Endothelial cell of umbilical vein (primary cell): ENCODE measurements around the gene CFTR. TPM values are rescaled to one million over a fixed set of nuclear protein-coding genes. Genes with fewer than 3 reads are reported as not detected.

Experiments used
- BruUV-seq: library from RNA; stranded (reverse); fragments of 400-500 nt; replicated peaks from 2 replicates; lab custom pipeline; 2021; lab: Mats Ljungman, UMichigan
- CTCF ChIA-PET: fragments of 300-600, 350-600 bp; sonication (Branson Sonifier 250); formaldehyde crosslinking; loops from one replicate; lab custom pipeline; 2021; ENCODE audit warnings: antibody characterized with exemption, inconsistent platforms; lab: Charles Lee
- POLR2A ChIA-PET: fragments of 300-600, 350-600 bp; sonication (Branson Sonifier 250); formaldehyde crosslinking; loops from one replicate; lab custom pipeline; 2021; ENCODE audit warnings: antibody characterized with exemption, inconsistent platforms; lab: Charles Lee
- DNase-seq: peaks from one replicate; pipeline ENCODE4 v3.0.0-alpha.2; 2011; ENCODE audit warnings: low read depth, low spot score
- FAIRE-seq: peaks from 2 replicates; lab custom pipeline; 2011; peaks lifted over from hg19 to GRCh38; lab: Jason Lieb, UNC
- H2AFZ ChIP-seq: 2 replicates; pipeline ENCODE4 v1.6.0; 2012; ENCODE audit warnings: low read depth, low read length, control low read depth, inconsistent platforms
- H3K27ac ChIP-seq: 2 replicates; pipeline ENCODE4 v1.5.1; 2011; ENCODE audit warnings: low read depth, mild to moderate bottlenecking, control low read depth, low read length, moderate library complexity; ENCODE audit not compliant: insufficient read depth
- H3K27me3 ChIP-seq, 2 experiments: 2 replicates each; pipeline versions ENCODE4 v1.6.0 to v1.6.1; 2011; ENCODE audit warnings: low read length in 2 of 2, mixed read lengths in 1 of 2; ENCODE audit not compliant: control insufficient read depth in 2 of 2, insufficient read depth in 2 of 2
- H3K36me3 ChIP-seq, 2 experiments: 2 replicates in 1 of 2; 3 replicates in 1 of 2; pipeline ENCODE4 v1.5.1; 2011; ENCODE audit warnings: low read length in 2 of 2, mild to moderate bottlenecking in 1 of 2, moderate library complexity in 1 of 2; ENCODE audit not compliant: control insufficient read depth in 2 of 2, insufficient read depth in 2 of 2; ENCODE audit errors: extremely low read depth in 1 of 2
- H3K4me1 ChIP-seq: 3 replicates; pipeline ENCODE4 v1.5.1; 2011; ENCODE audit warnings: mild to moderate bottlenecking, low read length; ENCODE audit not compliant: control insufficient read depth, insufficient read depth; ENCODE audit errors: extremely low read depth
- H3K4me2 ChIP-seq: 2 replicates; pipeline ENCODE4 v1.6.1; 2011; ENCODE audit warnings: low read length, control low read depth, mixed read lengths; ENCODE audit not compliant: insufficient read depth
- H3K4me3 ChIP-seq, 3 experiments: fragments of 200-600 bp in 1 of 3; sonication (generic), shearing (Covaris generic) in 1 of 3; replicated peaks in 1 of 3; 2 replicates each; pipeline ENCODE4 v1.5.1; 2011 to 2016; ENCODE audit warnings: control low read depth in 3 of 3, low read length in 3 of 3, mild to moderate bottlenecking in 2 of 3, inconsistent platforms in 1 of 3, low read depth in 1 of 3, moderate library complexity in 1 of 3; ENCODE audit not compliant: insufficient read depth in 1 of 3
- H3K79me2 ChIP-seq: 2 replicates; pipeline ENCODE4 v1.6.0; 2012; ENCODE audit warnings: low read length, inconsistent platforms; ENCODE audit not compliant: control insufficient read depth, insufficient read depth
- H3K9ac ChIP-seq: replicated peaks from 2 replicates; pipeline ENCODE3; 2011; ENCODE audit warnings: low read length, control low read depth; ENCODE audit not compliant: insufficient read depth; ENCODE audit errors: extremely low read depth
- H3K9me1 ChIP-seq: replicated peaks from 3 replicates; pipeline ENCODE4 v1.6.0; 2011; ENCODE audit warnings: mild to moderate bottlenecking, low read length; ENCODE audit not compliant: control insufficient read depth, insufficient read depth; ENCODE audit errors: extremely low read depth
- H3K9me3 ChIP-seq: replicated peaks from 2 replicates; pipeline ENCODE4 v1.5.1; 2012; ENCODE audit warnings: low read length, inconsistent platforms; ENCODE audit not compliant: control insufficient read depth, insufficient read depth
- H4K20me1 ChIP-seq: replicated peaks from 2 replicates; pipeline ENCODE3; 2011; ENCODE audit warnings: mild to moderate bottlenecking, low read length; ENCODE audit not compliant: control insufficient read depth, insufficient read depth; ENCODE audit errors: extremely low read depth
- CTCF ChIP-seq, 2 donors: IDR thresholded peaks; 1 replicate in 1 of 2; 2 replicates in 1 of 2; pipeline ENCODE4 v1.5.1; 2011; ENCODE audit warnings: low read length in 2 of 2, mild to moderate bottlenecking in 2 of 2, moderate library complexity in 2 of 2, control low read depth in 1 of 2, inconsistent platforms in 1 of 2, low read depth in 1 of 2; ENCODE audit not compliant: insufficient read depth in 1 of 2; ENCODE audit errors: extremely low read depth in 1 of 2
- EZH2 ChIP-seq: IDR thresholded peaks from 2 replicates; pipeline ENCODE4 v1.6.1; 2012; ENCODE audit warnings: borderline replicate concordance, low read depth, mild to moderate bottlenecking, moderate library complexity, low read length, inconsistent platforms; ENCODE audit not compliant: severe bottlenecking
- FOS ChIP-seq: IDR thresholded peaks from 2 replicates; pipeline ENCODE4 v1.6.1; 2011; ENCODE audit warnings: mild to moderate bottlenecking, low read length, moderate library complexity, borderline replicate concordance; ENCODE audit not compliant: insufficient read depth
- GATA2 ChIP-seq: IDR thresholded peaks from 2 replicates; pipeline ENCODE4 v1.7.0; 2011; ENCODE audit warnings: low read depth, mild to moderate bottlenecking, moderate library complexity, mixed read lengths, low read length; ENCODE audit not compliant: insufficient read length, insufficient read depth
- JUN ChIP-seq: IDR thresholded peaks from 2 replicates; pipeline ENCODE4 v1.6.1; 2011; ENCODE audit warnings: borderline replicate concordance, low read depth; ENCODE audit not compliant: insufficient read length, insufficient read depth
- MYC ChIP-seq: IDR thresholded peaks from one replicate; pipeline ENCODE4 v1.6.1; 2011; ENCODE audit warnings: mild to moderate bottlenecking, low read depth, low read length
- POLR2A ChIP-seq: IDR thresholded peaks from 2 replicates; pipeline ENCODE4 v1.6.1; 2012; ENCODE audit warnings: low read depth, mild to moderate bottlenecking, control low read depth, low read length
- POLR2AphosphoS5 ChIP-seq: IDR thresholded peaks from 2 replicates; pipeline ENCODE4 v1.6.1; 2012; ENCODE audit warnings: low read depth, mild to moderate bottlenecking, control low read depth, low read length, moderate library complexity; ENCODE audit not compliant: insufficient read depth
- dilution Hi-C: fragments of 300-500 bp; cut with MboI; formaldehyde crosslinking; loops from one replicate; pipeline ENCODE4 v1.15.0; 2019; ENCODE audit warnings: low sequenced_read_pairs; ENCODE audit not compliant: extremely low pct_ligation_motif_present
- intact Hi-C: fragments of 100-400 bp; cut with micrococcal nuclease; formaldehyde crosslinking; loops from one replicate; pipeline ENCODE4 v1.10.0; 2022
- polyA plus RNA-seq, 4 experiments: library from polyadenylated mRNA; depleted of rRNA in 3 of 4; stranded (reverse) in 3 of 4; unstranded in 1 of 4; fragments of >200 nt; gene quantifications; 2 replicates each; pipeline versions ENCODE4 v1.2.1 to v1.2.3, GENCODE V29; 2011 to 2012; ENCODE audit warnings: missing spikeins in 1 of 4
- total RNA-seq: library from RNA; stranded (reverse); gene quantifications from 2 replicates; pipeline ENCODE4 v1.2.3, GENCODE V29; 2021
- TF ChIP-seq, protein P1 (sequence below): IDR thresholded peaks from 2 replicates; pipeline ENCODE4 v1.6.1; 2011; ENCODE audit not compliant: insufficient read depth, insufficient read length

The CFTR gene
- total and polyA plus RNA-seq, 2 donors (not counting 3 experiments of a cell fraction or from before 2014, with no cell fraction given): 0.03 TPM; not detected in 1

DNA sequence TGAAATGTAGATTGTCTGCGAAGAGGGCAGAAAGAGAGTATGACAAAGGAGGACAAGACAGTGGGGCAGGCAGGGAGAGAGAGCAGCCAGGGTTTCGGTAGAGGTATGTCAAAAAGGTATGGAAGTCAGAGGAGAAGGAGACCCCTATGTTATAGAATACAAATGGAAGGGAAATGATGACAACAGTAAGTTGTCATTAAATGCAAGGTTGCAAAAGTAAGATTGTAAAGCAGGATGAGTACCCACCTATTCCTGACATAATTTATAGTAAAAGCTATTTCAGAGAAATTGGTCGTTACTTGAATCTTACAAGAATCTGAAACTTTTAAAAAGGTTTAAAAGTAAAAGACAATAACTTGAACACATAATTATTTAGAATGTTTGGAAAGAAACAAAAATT is 126.3 kb downstream of the CFTR start:
- TF ChIP-seq CTCF (IDR thresholded peaks at IDR 0.05; ENCODE audit: extremely low read depth in 1 of 2, insufficient read depth in 1 of 2, low read depth in 1 of 2, low read length in 2 of 2) (no peak), POLR2AphosphoS5 (no peak), POLR2A (no peak), MYC (no peak), FOS (no peak), EZH2 (no peak), JUN (no peak), GATA2 (no peak)
- TF ChIP-seq, protein P1, sequence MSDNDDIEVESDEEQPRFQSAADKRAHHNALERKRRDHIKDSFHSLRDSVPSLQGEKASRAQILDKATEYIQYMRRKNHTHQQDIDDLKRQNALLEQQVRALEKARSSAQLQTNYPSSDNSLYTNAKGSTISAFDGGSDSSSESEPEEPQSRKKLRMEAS: no peak
- BruUV-seq: no TSS peak
- no peaks in the 10 kb centered on the region for H3K36me3 ChIP-seq
- no peaks in the 10 kb centered on the region for H4K20me1 ChIP-seq
- dilution Hi-C loops: no loop called here
- H3K4me3 ChIP-seq: no peak overlapping the region
- H3K9me3 ChIP-seq: no peaks in the 10 kb centered on the region
- H3K4me2 ChIP-seq: no peak overlapping the region
- no peaks in the 10 kb centered on the region for H3K27me3 ChIP-seq
- peaks cover 8% of the 10 kb centered on the region for H3K4me1 ChIP-seq
- FAIRE-seq (no peak), DNase-seq (no peak)
- ChIA-PET POLR2A (no interaction called here), CTCF (no interaction called here)
- H3K9me1 ChIP-seq: no peaks in the 10 kb centered on the region
- intact Hi-C loops: no loop called here
- H3K27ac ChIP-seq: no peak overlapping the region
- no peak overlapping the region for H3K9ac ChIP-seq
- no peak overlapping the region for H2AFZ ChIP-seq
- no peaks in the 10 kb centered on the region for H3K79me2 ChIP-seq
